OCI-M1 (cell line): ENCODE measurements around the gene GATA5.
"Not testable (repeated sequence)": the region's sequence is repeated elsewhere in the genome, so short reads cannot be mapped to it uniquely, and the experiment has no call there.

ENCODE experiments used
- DNase-seq: peaks from one replicate; lab custom pipeline; 2025; lab: John Stamatoyannopoulos, UW

The GATA5 gene

DNA sequence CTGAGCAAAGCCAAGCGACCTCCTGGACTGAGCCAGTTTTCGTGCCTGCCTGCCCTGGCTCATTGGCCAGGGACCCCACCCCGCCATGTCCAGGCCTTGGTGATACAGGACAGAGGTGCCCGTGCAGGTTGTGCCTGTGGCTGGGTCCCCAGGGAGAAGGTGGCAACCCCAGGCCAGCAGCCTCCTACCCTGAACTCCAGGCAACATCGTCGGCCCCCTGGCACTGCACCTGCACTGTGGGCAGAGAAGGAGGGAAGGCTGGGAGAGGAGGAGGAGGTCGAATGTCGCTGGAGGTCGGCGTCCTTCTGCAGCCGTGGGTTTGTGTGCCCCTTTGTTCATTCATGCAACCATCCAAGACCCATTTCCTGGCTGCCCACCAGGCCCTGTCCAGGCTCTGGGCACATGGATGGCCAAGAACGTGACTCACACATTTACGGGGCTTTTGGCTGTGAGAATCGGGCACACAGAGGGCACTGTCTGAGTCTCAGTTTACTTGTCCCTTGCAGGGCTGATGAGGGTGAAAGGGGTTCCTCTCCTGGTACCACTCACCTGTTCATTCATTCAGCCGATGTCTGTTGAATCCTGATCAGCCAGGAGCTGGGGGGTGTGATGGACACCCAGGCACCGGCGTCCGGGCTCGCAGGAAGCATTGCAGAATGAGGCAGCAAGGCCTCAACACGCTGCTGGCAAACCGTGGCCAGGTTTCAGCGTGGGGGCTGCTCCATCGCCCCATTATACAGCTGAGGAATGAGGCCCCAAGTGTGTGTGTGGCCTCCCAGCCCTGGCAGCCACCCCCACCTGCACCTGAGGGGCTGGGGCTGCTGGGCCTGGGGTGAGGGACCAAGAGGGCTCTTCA is 46.1 kb downstream of the GATA5 start:
- no peak for DNase-seq

DNA sequence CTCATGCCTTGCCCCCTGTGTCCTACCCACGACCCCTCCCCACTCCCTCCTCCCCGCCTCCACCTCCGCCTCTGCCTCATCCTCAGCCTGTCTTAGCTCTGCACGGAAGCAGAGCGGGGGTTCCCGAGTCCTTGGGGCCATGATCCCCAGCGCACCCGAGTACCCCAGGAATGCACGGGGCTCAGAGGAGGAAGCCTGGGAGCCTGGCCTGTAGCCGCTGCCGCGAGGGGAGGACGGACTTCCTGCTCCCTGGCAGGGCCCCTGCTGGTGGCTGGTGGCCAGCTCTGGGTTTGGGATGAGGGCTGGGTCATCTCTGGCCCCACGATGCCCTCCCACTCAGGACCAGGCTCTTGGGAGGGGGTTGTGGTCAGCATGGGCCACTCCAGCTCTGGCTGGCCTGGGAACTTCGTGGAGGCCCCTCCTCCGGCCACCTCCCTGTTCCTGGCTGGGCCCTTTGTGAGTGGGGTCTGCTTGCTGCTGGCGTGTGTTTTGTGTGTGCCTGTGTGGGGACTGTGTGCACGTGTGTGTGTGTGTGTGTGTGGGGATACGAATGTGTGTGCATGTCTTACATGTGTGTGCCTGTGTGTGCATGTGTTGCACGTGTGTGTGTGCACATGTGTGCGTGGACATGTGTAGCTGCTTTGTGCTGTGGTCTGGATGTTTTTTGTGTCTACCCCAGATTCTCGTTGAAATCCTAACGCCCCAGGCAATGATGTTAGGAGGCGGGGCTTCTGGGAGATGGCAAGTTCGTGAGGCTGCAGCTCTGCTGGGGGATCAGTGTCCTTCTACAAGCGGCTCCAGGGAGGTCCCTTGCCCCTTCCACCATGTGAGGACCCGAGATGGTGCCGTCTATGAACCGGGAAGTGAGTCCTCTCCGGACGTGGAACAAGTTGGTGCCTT is 47.1 kb downstream of the GATA5 start:
- no peak for DNase-seq

DNA sequence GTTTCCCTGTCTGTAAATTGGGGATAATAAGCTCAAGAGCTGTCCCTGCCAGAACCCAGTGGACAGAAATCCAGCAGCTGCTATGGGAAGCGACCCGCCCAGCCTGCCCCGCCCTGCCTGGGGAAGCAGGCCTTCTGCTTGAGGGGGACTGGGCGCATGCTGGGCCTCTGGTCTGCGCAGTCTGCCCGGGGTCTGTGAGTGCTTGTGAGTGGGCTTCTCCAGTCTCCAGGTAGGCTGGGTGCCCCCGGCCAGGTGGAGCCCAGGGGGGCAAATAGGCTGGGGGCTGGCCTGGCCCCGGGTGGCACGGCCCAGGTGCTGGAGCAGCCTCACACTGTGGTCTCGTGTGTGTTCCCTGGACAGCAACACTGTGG is 47.8 kb downstream of the GATA5 start:
- DNase-seq = no peak

DNA sequence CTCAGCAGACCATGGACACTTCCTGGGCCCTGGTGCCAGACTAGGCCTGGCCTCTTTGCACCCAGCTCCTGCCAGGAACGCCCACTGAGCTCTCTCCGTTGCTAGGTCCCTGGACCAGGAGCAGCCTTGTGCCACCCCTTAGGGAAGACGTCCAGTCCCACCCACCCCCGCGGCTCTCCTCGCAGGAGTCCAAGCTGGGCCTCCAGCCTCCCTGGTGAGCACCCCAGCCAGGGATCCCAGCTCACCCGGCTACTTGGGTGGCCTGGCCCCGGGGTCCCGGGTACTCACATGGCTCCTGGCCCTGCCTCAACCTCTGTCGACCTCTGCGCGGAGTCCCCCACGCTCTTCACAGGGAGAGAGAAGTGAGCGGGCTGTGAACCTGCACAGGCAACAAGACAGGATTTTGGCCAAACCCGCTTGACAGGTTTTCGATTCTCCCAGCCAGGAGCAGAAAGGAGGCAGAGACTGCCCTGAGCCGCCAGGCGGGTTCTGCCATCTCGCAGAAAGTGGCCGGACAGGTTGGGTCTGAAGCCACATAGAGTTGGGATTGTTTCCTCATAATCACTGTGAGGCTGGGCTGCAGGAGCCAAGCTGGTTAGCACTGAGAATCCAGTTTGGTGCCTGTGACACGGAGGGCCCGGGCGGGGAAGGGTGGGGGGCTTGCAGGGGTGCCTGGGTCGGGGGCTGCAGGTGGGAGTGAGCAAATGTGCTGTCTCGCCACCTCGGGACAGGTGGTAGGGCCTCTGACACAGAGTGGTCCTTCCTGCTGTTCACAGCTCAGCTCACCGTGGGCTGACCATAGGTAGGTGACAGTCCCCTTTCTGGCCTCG is 48.4 kb downstream of the GATA5 start, which contains the start of gene RBBP8NL:
Gene RBBP8NL (minus strand): TSS at position 368 of the 830 bp plus-strand sequence. CDS start 7,892 bp downstream, outside the sequence.
- DNase-seq = no peak

DNA sequence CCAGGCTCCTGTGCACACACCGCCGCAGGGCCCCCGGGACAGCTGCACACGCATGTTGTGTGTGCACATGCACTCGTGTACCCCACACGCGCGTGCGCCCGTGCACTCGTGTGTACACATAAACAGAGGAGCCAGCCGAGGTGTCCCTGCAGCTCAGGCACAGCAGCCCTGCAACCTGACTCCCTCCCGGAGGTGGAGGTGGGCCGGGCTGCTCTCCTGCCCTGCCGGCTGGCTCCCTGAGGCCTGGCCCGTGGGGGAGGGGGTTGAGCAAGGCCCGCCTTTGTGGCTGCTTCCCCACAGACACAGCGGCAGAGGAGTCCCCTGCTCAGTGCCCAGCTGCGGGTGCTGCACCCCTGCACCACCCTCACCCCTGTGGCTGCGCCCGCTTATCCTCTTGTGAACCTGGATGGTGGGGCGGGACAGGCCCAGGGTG is 49.1 kb downstream of the GATA5 start:
- no peak for DNase-seq

DNA sequence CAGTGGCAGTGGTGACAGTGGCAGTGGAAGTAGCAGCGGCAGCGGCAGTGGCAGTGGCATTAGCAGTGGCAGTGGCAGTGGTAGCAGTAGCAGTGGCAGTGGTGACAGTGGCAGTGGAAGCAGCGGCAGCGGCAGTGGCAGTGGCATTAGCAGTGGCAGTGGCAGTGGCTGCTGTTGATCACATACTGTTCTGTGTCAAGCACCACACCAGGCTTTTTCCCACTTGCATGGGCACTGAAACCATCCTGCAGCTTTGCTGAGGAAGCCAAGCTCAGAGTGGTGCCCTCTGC is 49.8 kb downstream of the GATA5 start:
- not testable (repeated sequence) for DNase-seq

DNA sequence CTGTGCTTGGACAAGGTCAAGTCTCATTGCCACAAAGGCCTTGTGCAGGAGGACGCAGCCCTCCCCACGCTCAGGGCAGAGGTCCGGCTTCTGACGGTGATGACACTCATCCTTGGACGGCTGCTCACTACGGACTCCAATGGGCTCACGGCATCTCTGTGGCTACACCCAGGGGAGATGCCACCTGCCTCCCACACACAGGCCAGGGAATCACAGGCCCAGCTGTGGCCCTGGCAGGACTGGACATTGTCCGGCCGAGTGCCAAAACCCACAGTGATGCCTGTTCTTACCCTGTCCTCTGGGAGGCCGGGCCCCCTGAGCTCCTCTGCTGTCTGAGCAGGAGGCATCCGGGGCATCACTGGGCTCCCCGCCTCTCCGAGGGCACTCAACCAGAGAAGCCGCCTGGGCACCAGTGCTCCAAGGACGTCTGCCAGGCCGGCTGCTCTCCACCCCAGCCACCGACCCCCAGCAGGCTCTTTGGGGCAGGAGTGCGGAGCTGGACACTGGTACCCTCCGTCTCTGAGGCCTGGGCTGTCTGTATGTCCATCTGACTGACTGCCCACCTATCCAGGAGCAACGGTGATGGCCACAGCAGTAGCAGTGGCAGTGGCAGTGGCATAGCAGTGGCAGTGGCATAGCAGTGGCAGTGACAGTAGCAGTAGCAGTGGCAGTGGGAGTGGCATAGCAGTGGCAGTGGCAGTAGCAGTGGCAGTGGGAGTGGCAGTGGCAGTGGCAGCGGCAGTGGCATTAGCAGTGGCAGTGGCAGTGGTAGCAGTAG is 50.3 kb downstream of the GATA5 start:
- no peak for DNase-seq

DNA sequence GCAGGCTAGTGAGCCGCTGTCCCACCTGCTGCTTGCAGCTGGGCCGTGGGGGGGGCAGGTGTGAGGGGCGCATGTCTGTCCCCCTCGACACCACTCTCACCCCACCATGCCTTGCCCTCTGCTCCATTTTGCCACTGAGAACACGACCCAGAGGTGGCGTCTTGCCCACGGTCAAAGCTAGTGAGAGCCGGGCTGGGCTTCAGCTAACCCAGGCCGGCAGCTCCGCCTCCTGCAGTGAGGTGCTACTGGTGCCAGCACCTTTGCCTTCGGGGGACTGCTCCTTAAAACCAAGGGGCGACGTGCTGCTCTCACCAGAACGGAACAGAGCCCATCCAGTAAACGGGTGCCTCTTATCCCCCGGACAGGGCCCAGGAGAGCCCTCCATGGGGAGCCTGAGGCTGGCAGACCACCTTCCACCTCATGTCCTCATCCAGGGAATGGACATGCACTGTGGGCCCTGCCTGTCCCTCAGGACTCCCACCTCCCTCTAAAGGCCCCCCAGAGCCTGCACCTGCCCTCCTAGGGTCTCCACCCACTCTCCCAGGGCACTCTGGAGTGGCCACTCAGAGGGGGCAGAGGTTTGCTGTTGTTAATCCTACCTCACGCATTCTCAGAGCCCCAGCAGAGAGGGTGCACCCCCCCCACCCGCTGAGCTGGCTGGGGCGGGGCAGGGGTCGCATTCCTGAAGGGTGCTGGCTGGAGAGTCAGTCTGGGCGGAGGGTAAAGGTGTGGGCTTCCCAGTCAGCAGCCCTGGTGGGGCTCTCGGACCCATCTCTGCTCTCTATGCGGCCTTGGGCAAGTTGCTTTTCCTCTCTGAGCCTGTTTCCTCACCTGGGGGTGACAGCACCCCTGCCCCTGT is 51.3 kb downstream of the GATA5 start:
- DNase-seq = no peak

DNA sequence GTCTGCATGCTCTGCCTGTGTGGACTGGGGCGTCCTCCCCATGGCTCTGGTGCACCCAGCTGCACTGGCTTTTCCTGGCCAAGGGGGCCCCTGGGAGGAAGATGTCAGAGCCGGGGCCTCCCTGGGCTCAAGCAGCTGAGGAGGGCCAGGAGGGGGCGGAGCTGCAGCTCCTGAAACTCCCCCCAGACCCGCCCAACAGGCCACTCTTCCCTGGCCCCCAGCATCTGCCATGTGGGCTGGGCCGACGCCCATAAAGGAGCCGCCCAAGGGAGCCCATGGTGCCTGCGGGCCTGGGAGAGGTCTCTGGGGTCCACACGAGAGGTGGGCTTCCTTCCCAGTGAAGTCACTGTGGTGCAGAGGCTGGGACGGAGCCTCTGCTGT is 52.5 kb downstream of the GATA5 start:
- DNase-seq = no peak

DNA sequence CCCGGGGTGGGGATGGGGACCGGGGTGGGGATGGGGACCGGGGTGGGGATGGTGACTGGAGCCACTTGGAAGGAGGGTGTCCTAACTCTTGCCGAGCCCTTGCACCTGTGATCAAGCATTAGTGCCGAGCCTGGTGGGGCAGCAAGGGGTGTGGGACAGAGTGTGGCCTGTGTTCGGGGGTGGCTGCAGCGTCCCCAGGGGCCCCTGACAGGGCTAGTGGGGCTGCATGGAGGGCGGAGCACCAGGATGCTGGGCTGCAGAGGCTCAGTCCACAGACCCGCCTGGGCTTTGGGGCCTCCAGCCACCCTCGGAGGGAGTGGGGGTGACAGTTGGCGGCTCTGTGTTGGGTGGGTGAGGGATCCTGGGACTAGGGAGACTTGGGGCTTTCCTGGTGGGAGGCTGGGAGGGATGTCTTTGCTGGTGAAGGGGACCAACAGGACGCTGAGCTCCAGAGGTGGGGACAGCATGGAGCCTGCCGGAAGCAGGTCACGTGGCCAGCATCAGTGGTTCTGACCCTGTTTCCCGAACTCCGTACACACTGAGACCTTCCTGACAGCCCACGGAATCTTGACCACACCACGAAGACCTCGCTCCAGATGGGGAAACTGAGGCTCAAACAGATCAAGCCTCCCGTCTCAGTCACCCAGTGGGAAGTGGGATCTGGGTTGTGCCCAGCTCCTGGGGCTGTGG is 53.0 kb downstream of the GATA5 start:
- no peak for DNase-seq

DNA sequence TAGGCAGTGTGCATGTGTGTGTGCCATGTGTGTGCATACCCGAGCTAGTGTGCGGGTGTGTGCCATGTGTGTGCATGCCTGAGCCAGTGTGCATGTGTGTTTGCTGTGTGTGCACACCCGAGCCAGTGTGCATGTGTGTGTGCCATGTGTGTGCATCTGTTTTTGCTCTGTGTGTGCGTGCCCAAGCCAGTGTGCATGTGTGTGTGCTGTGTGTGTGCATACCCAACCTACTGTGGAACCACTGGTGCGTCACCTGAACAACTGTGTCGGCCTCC is 54.1 kb downstream of the GATA5 start:
- DNase-seq = no peak

DNA sequence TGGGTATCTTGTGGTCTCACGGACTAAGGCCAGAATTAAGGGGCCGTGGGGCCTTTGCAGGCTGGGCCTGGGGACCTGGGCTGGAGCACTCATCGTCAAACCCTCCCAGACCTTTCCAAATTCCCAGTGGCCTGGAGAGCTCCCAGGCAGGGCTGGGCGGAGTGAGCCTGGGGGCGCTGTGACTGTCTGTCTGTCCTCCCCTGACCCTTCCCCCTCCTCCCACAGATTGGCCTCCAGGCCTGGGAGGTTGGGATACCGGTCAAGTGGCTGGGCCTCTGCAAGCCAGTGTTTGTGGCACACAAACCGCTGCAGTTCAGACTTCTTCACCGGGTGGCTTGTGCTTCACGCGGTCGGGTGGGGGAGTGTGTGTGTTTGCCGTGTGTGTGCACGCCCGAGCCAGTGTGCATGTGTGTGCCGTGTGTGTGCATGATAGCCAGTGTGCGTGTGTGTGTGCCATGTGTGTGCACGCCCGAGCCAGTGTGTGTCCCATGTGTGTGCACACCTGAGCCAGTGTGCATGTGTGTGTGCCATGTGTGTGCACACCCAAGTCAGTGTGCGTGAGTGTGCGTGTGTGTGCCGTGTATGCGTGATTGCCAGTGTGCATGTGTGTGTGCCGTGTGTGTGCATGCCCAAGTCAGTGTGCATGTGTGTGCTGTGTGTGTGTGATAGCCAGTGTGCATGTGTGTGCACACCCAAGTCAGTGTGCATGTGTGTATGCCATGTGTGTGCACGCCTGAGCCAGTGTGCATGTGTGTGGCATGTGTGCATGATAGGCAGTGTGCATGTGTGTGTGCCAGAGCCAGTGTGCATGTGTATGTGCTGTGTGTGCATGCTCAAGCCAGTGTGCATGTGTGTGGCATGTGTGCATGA is 54.7 kb downstream of the GATA5 start:
- DNase-seq = no peak

DNA sequence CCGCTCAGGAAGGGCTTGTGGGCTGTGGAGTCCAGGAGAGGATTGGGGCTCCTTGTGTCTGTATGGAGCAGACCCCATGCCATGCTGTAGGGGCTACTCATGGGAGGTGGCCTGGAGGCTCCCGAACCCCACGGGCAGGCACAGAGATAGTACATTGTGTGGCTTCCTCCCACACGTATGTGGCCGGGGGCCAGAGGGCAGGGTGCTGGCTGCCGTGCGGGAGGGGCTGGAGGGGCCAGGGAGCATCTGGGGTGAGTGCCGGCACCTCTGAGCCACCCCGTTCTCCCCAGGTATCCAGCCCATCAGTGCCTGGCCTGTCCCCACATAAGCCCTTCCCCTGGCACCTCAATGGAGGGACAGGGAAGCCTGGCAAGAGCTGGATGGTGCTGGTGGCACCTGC is 56.0 kb downstream of the GATA5 start:
- DNase-seq = no peak

DNA sequence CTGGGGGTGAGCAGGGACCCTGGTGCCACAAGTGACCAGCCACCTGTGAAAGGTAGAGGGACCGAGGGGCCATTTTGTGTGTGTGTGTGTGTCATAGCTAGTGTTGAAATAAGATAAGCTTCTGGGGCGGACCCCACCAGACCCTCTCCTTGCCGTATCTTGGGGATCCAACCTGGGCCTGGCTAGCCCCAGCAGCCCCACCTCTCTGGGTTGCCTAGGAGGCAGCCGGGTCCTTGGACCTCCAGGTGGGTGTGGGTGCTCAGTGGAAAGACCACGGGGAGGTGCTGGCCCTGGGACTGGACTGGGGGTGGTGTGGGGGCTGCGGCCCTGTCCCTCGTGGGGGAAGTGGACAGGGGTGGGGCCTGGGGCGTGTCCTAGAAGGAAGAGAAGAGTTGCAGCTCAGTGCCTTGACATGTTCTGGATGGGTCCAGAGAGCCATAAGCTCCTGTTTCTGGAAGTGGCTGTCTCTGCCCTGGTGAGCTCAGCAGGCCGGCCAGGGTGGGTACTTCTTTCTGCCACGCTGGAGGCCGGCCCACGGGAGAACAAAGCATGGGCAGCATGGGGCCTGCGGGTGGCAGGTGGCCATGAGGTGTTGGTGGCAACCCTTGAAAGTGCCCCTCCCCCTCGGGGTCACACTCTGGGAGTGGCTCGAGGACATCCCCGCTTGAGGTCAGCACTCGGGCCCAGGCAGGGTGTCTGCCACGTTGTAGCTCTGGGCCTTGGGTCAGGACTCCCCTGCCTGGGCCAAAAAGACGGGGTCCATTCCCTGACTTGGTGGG is 56.9 kb downstream of the GATA5 start:
- DNase-seq = no peak

DNA sequence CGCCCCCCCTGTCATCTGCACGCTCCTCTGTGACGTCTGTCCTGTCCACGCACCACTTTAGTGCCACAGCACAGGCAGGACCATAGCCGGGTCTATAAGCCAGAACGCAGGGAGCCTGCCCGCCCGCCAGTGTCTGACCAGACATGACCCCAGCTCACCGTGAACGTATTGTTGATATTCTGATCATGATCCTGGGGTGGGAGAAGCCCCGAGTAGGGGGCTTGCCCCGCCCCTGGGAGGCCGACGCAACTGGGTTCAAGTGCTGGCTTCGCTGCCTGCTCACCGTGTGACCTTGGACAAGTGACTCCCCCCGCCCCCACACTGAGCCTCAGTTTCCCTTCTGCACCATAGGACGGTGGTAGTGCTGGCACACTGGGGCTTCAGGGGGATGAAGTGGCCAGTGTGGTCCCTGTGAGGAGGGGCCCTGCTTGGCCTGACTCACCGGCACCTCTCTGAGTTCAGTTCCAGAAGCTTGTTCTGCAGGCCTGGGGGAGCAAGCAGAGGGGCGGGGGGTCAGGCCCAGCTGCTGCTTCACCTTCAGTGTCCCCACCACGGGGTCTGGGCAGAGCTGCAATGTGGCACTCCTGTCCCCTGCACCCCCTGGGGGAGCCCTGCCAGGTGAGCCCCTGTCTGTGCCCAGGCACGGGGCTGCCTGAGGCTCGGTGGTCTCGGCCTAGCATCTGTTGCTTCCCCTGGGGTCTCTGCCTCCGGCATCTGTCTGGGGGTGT is 57.6 kb downstream of the GATA5 start:
- no peak for DNase-seq

DNA sequence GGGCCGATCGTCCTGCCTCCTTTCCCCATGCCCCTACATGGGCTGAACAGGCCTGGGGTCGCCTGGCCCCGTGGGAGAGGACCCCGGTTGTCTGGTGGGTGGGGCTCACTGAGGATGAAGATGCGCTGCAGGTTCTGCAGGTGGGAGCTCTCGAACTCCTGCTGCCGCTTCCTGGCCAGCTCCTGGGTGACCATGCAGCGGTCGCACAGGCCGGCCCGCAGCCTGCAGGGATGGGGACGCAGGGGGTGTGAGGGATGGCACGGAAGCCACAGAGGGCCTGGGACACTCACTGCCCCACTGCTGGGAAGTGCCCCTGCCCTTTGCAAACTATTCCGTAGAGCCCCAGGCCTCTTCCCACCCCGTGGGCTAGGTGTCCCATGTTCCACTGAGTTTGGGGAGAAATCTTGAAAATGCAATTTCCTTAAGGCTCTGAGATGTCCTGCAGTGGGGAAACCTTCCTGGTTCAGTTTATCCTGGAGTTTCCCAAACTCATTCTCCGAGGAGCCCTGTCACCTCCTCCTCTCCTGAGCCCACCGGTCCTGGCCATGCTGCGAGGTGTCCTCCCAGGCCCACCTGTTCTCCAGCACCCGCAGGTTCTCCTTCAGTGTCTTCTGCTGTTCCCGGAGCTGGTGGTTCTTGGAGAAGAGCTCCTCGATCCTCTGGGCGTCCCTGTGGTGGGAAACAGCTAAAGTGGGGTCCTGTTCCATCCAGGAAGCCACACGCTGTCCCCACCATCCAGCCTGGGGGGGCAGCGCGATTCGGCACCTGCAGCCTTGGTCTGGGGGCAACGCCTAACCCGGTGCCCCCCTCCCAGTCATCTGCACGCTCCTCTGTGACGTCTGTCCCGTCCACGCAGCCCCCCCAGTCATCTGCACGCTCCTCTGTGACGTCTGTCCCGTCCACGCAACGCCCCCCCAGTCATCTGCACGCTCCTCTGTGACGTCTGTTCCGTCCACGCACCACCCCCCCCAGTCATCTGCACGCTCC is 58.9 kb downstream of the GATA5 start:
- no peak for DNase-seq
